GM12878 (cell line): Measurements from ENCODE around the gene CCNY. TPM values are rescaled to one million over a fixed set of nuclear protein-coding genes. Genes with fewer than 3 reads are reported as not detected.

Source experiments
- ATF2 ChIP-seq: IDR thresholded peaks from 2 replicates; pipeline ENCODE4 v1.6.1; 2012; ENCODE audit warnings: low read length, inconsistent platforms
- BCL11A ChIP-seq: IDR thresholded peaks from 2 replicates; pipeline ENCODE4 v1.6.1; 2011; ENCODE audit warnings: low read depth, low read length
- CBX5 ChIP-seq: sonication (generic); IDR thresholded peaks from 2 replicates; pipeline ENCODE4 v1.6.1; 2016; ENCODE audit warnings: low read depth, moderate library complexity, mild to moderate bottlenecking, inconsistent platforms
- CUX1 ChIP-seq: IDR thresholded peaks from 2 replicates; pipeline ENCODE4 v1.6.1; 2012; ENCODE audit warnings: improper control_type of control experiment, low read depth, low read length; ENCODE audit not compliant: insufficient replicate concordance
- EED ChIP-seq: sonication (generic); IDR thresholded peaks from 2 replicates; pipeline ENCODE4 v1.6.1; 2016; ENCODE audit warnings: antibody characterized with exemption, low read depth
- EP300 ChIP-seq, 2 experiments: fragments of 150-350 bp in 1 of 2; IDR thresholded peaks; 2 replicates each; pipeline ENCODE4 v1.6.1; 2011 to 2012; ENCODE audit warnings: low read depth in 2 of 2, low read length in 2 of 2, borderline replicate concordance in 1 of 2, improper control_type of control experiment in 1 of 2, inconsistent platforms in 1 of 2; ENCODE audit not compliant: control insufficient read depth in 1 of 2
- EZH2 ChIP-seq: IDR thresholded peaks from 2 replicates; pipeline ENCODE4 v1.6.1; 2012; ENCODE audit warnings: low read depth, mild to moderate bottlenecking, control low read depth, inconsistent platforms, low read length, borderline replicate concordance; ENCODE audit not compliant: control insufficient read depth
- IKZF1 ChIP-seq: fragments of 450-650 bp; conservative IDR thresholded peaks from 2 replicates; pipeline ENCODE4 v1.6.1; 2017; ENCODE audit warnings: antibody characterized with exemption, mild to moderate bottlenecking
- JUNB ChIP-seq: IDR thresholded peaks from 2 replicates; pipeline ENCODE4 v1.6.1; 2016; ENCODE audit warnings: antibody characterized with exemption, mild to moderate bottlenecking
- KLF5 ChIP-seq: fragments of 450-650 bp; IDR thresholded peaks from 2 replicates; pipeline ENCODE4 v1.6.1; 2014; ENCODE audit warnings: mild to moderate bottlenecking; ENCODE audit not compliant: partially characterized antibody
- MYB ChIP-seq: fragments of 150-350 bp; IDR thresholded peaks from 2 replicates; pipeline ENCODE4 v1.6.1; 2014; ENCODE audit warnings: mild to moderate bottlenecking, low read depth, low read length, borderline replicate concordance
- NBN ChIP-seq: fragments of 450-650 bp; IDR thresholded peaks from 2 replicates; pipeline ENCODE4 v1.6.1; 2016
- NFIC ChIP-seq: IDR thresholded peaks from 2 replicates; pipeline ENCODE4 v1.6.1; 2012; ENCODE audit warnings: low read depth, mild to moderate bottlenecking, inconsistent platforms, low read length, moderate library complexity
- NFYB ChIP-seq: IDR thresholded peaks from 2 replicates; pipeline ENCODE4 v1.6.1; 2011; ENCODE audit warnings: low read depth, mild to moderate bottlenecking, low read length, improper control_type of control experiment, moderate library complexity; ENCODE audit not compliant: insufficient read depth
- PML ChIP-seq: IDR thresholded peaks from 2 replicates; pipeline ENCODE4 v1.6.1; 2012; ENCODE audit warnings: low read length, inconsistent platforms
- REST ChIP-seq: IDR thresholded peaks from 2 replicates; pipeline ENCODE4 v1.6.1; 2012; ENCODE audit warnings: mild to moderate bottlenecking, low read depth, low read length
- RUNX3 ChIP-seq: IDR thresholded peaks from 2 replicates; pipeline ENCODE4 v1.6.1; 2012; ENCODE audit warnings: low read length, inconsistent platforms
- SMC3 ChIP-seq: IDR thresholded peaks from 2 replicates; pipeline ENCODE4 v1.6.1; 2011; ENCODE audit warnings: low read length, improper control_type of control experiment, borderline replicate concordance
- TARDBP ChIP-seq: IDR thresholded peaks from 2 replicates; pipeline ENCODE4 v1.6.1; 2016; ENCODE audit warnings: borderline replicate concordance
- TCF12 ChIP-seq: IDR thresholded peaks from 2 replicates; pipeline ENCODE4 v1.6.1; 2011; ENCODE audit warnings: low read depth, mild to moderate bottlenecking, low read length
- TCF3 ChIP-seq: IDR thresholded peaks from 2 replicates; pipeline ENCODE4 v1.6.1; 2012; ENCODE audit warnings: low read depth, mild to moderate bottlenecking, low read length, borderline replicate concordance; ENCODE audit not compliant: insufficient read depth
- ZZZ3 ChIP-seq: IDR thresholded peaks from 2 replicates; pipeline ENCODE4 v1.6.1; 2011; ENCODE audit warnings: low read depth; ENCODE audit not compliant: control insufficient read depth, insufficient read length
- polyA plus RNA-seq, 11 experiments: library from polyadenylated mRNA; depleted of rRNA in 4 of 11; unstranded in 6 of 11; stranded (reverse) in 5 of 11; fragments of >200 nt; fragmentation: Nextera tagmentation in 4 of 11; fragmentation: Illumina TruSeq in 1 of 11; extraction: Ambion mirVana in 4 of 11; extraction: Trizol in 1 of 11; gene quantifications; 1 replicate in 1 of 11; 2 replicates in 10 of 11; pipeline versions ENCODE4 v1.2.1 to v1.2.3, GENCODE V29; 2011 to 2016; ENCODE audit warnings: inconsistent platforms in 2 of 11, missing spikeins in 2 of 11, low read depth in 1 of 11
- total RNA-seq, 4 experiments: library from RNA; depleted of rRNA in 3 of 4; stranded (reverse); fragments of >200 nt in 3 of 4; fragmentation: Illumina TruSeq in 1 of 4; extraction: Trizol in 1 of 4; gene quantifications; 2 replicates each; pipeline versions ENCODE4 v1.2.1 to v1.2.3, GENCODE V29; 2013 to 2021

The CCNY gene
- total and polyA plus RNA-seq, 10 of the 15 experiments (the other 5 are each of a cell fraction or from before 2014, with no cell fraction given): 3.6 to 50.0 (median 26.1) TPM

- TF ChIP-seq REST (no peak), TARDBP (no peak), NFYB (peak; percentile 58; the same call in 1 of the 2 replicates), CUX1 (peak; percentile 32), RUNX3 (peak; percentile 55), JUNB (peak; percentile 97), PML (0 out of 2 replicates have a peak, but pooled peaks have one; percentile 33), CBX5 (0 out of 2 replicates have a peak, but pooled peaks have one; percentile 51), ATF2 (peak; percentile 73), NBN (no peak), TCF3 (peak; percentile 86; the same call in 1 of the 2 replicates), EED (peak; percentile 74), ZZZ3 (no peak), TCF12 (peak; percentile 80; the same call in 1 of the 2 replicates), MYB (no peak), NFIC (peak; percentile 63), KLF5 (no peak), BCL11A (peak; percentile 46; the same call in 1 of the 2 replicates), IKZF1 (0 out of 2 replicates have a peak, but pooled peaks have one; percentile 10), EP300 (IDR thresholded peaks at IDR 0.05; ENCODE audit: borderline replicate concordance in 1 of 2, control insufficient read depth in 1 of 2, low read depth in 2 of 2, low read length in 2 of 2) (peak; percentile 61 to 73; a peak in 2 of 4 replicates), EZH2 (no peak), SMC3 (0 out of 2 replicates have a peak, but pooled peaks have one; percentile 11)
These were observed 3.6 kb downstream of the CCNY start (continued) for GRCh38 chr10:35339942-35340341.
